Measurements from ENCODE around the gene VILL. TPM values are rescaled to one million over a fixed set of nuclear protein-coding genes. Genes with fewer than 3 reads are reported as not detected.

The VILL gene
- total RNA-seq, 1 experiment from 2014 or later: 52.6 TPM

DNA sequence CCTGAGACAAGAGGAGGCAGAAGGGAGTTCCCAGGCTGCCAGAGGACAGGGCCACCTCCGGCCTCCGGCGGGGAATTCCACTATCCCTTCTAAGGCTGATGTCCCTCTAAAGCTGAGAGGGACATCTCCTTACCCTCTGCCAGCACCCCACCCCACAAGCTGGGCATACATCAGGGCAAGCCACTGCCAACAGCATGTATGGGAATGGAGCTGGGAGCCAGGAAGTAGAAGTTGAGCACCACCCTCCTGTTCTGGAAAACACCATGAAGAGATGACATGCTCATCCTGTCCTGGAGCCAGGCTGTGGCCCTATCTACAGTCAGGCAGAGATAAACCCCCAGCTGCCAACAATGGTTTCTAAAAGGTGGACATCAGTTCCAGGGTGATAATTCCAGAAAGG is 31.7 kb downstream of the VILL start:
- H3K27ac Mint-ChIP-seq (ENCODE audit: unreplicated experiment): no peak overlapping the region
- no peaks in the 10 kb centered on the region for H3K9me3 Mint-ChIP-seq (ENCODE audit: low read depth, unreplicated experiment)
- TF ChIP-seq, protein P1, sequence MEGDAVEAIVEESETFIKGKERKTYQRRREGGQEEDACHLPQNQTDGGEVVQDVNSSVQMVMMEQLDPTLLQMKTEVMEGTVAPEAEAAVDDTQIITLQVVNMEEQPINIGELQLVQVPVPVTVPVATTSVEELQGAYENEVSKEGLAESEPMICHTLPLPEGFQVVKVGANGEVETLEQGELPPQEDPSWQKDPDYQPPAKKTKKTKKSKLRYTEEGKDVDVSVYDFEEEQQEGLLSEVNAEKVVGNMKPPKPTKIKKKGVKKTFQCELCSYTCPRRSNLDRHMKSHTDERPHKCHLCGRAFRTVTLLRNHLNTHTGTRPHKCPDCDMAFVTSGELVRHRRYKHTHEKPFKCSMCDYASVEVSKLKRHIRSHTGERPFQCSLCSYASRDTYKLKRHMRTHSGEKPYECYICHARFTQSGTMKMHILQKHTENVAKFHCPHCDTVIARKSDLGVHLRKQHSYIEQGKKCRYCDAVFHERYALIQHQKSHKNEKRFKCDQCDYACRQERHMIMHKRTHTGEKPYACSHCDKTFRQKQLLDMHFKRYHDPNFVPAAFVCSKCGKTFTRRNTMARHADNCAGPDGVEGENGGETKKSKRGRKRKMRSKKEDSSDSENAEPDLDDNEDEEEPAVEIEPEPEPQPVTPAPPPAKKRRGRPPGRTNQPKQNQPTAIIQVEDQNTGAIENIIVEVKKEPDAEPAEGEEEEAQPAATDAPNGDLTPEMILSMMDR (IDR thresholded peaks at IDR 0.05; ENCODE audit: unreplicated experiment): no peak
- CTCF ChIA-PET: no interaction called here
- peaks cover 30% of the 10 kb centered on the region for H3K4me1 Mint-ChIP-seq (ENCODE audit: low read depth, unreplicated experiment)
- H3K4me3 Mint-ChIP-seq (ENCODE audit: low read depth, unreplicated experiment): no peak overlapping the region
- DNase-seq: no peak
- no TSS peak for BruUV-seq (replicated peaks)
- H3K36me3 Mint-ChIP-seq (ENCODE audit: insufficient read depth, unreplicated experiment): peaks cover 23% of the 10 kb centered on the region
- intact Hi-C loops (cut with micrococcal nuclease; ENCODE audit: unreplicated experiment): no loop called here
- H3K27me3 Mint-ChIP-seq (ENCODE audit: unreplicated experiment): no peaks in the 10 kb centered on the region

DNA sequence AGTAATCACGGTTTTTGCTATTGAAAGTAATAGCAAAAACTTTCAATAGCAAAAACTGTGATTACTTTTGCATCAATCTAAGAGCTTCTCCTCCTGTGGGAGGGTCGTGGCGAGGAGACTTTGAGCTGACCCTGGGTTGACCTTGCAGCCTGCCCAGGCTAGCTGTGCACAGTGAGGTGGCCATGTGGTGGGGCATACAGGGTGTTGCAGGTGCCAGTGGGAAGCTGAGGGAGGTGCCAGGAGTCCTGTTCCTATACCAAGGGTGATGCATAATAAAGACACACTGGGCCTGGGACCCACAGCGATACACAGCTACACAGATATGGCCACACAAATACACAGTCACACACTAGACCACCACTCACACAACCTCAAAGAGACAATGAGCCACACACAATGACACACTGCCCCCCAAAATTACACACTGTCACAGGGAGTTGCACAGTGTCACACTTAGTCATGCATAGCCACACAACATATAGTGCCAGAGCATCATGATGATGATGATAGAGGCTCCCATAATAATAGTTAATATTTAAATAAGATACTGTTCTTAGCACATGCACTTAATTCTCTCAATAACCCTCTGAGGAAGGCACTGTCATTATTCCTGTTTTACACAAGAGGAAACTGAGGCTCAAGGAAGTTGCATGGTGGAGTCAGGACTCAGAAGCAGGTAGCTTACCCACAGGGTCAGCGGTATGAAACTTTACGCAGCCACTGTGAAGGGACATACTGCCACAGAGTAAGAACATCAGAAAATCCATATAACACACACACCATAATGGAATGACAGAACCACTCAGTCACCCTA is 32.5 kb downstream of the VILL start:
- H3K4me1 Mint-ChIP-seq (ENCODE audit: low read depth, unreplicated experiment): peaks cover 30% of the 10 kb centered on the region
- no TSS peak for BruUV-seq (replicated peaks)
- no peaks in the 10 kb centered on the region for H3K27me3 Mint-ChIP-seq (ENCODE audit: unreplicated experiment)
- peak overlapping the region; percentile 93 for H3K4me3 Mint-ChIP-seq (ENCODE audit: low read depth, unreplicated experiment)
- peaks cover 23% of the 10 kb centered on the region for H3K36me3 Mint-ChIP-seq (ENCODE audit: insufficient read depth, unreplicated experiment)
- TF ChIP-seq, protein P1 (IDR thresholded peaks at IDR 0.05; ENCODE audit: unreplicated experiment): no peak
- H3K27ac Mint-ChIP-seq (ENCODE audit: unreplicated experiment): no peak overlapping the region
- CTCF ChIA-PET: no interaction called here
- H3K9me3 Mint-ChIP-seq (ENCODE audit: low read depth, unreplicated experiment): no peaks in the 10 kb centered on the region
- intact Hi-C loops (cut with micrococcal nuclease; ENCODE audit: unreplicated experiment): no loop called here
- no peak for DNase-seq

DNA sequence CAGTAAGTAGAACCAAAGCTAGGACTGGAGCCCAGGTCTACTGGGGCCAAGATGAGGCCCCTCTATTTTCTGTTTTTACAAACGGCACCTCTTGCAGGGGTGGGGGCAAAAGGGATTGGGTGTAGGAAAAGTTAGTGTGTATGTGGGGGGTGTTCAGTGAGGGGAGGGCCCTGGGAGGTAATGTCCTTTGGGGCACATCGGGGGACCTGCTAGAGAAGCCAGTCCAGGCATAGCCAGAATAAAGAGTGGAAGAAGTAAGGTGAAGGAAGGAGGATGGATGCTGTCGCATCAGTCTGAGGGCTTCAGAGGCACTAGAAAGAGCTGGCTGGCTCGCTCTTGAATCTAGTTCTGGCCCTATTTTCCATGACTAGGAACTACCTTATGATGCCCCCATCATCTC is 36.3 kb downstream of the VILL start:
- no TSS peak for BruUV-seq (replicated peaks)
- intact Hi-C loops (cut with micrococcal nuclease; ENCODE audit: unreplicated experiment): no loop called here
- Mint-ChIP-seq H3K4me3 (ENCODE audit: low read depth, unreplicated experiment) (no peak overlapping the region), H3K27ac (ENCODE audit: unreplicated experiment) (no peak overlapping the region), H3K27me3 (ENCODE audit: unreplicated experiment) (no peaks in the 10 kb centered on the region), H3K4me1 (ENCODE audit: low read depth, unreplicated experiment) (peaks cover 33% of the 10 kb centered on the region), H3K9me3 (ENCODE audit: low read depth, unreplicated experiment) (no peaks in the 10 kb centered on the region), H3K36me3 (ENCODE audit: insufficient read depth, unreplicated experiment) (peaks cover 36% of the 10 kb centered on the region)
- DNase-seq: no peak
- TF ChIP-seq, protein P1 (IDR thresholded peaks at IDR 0.05; ENCODE audit: unreplicated experiment): no peak
- CTCF ChIA-PET: no interaction called here

DNA sequence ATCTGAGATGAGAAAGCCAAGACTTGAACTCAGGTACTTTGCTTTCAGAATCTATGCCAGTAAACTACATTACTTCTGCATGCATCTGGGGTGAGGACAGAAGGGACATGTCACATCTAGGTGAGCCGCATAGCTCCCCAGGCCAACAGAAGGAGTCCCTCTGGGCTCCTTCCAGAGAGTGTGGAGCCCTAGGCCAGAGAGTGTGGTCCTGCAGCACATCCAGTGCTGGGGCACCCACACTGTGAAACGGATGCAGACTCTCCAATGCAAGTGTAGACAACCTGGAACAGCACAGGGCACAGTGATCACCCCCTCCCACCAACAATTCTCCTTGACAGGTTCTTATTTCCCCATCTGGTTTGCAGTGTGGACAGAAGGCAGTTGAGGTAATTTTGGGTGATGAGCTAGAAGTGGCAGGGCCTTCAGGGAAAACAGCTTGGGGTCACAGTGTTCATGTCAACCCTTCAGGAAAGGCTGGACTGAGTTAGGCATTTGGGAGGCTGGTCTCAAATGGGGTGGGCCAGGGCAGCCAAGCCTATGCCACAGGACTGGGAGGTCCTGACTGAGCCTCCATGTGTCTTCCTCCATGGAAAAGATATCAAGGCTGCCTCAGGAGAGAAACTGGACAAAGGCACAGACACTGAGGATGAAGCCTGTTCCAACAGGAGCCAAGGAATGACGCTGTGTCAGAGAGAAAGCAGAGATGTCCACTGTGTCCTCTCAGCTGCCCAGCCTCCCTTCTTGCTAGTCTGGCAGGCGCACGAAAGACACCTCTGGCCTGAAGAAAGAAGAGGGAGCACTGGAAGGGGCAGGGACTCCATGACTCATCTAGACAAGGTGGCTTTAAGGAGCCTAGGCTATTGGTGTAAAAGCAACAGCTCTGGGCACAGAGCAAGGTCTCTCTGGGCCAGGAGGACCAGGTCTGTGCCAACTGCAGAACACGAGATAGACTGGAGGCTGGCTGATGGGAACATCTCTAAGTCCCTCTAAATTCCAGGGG is 37.2 kb downstream of the VILL start:
- Mint-ChIP-seq H3K27ac (ENCODE audit: unreplicated experiment) (peak overlapping the region; percentile 48), H3K4me3 (ENCODE audit: low read depth, unreplicated experiment) (no peak overlapping the region), H3K9me3 (ENCODE audit: low read depth, unreplicated experiment) (no peaks in the 10 kb centered on the region), H3K27me3 (ENCODE audit: unreplicated experiment) (no peaks in the 10 kb centered on the region), H3K36me3 (ENCODE audit: insufficient read depth, unreplicated experiment) (peaks cover 36% of the 10 kb centered on the region), H3K4me1 (ENCODE audit: low read depth, unreplicated experiment) (peaks cover 35% of the 10 kb centered on the region)
- TF ChIP-seq, protein P1 (IDR thresholded peaks at IDR 0.05; ENCODE audit: unreplicated experiment): no peak
- intact Hi-C loops (cut with micrococcal nuclease; ENCODE audit: unreplicated experiment): no loop called here
- BruUV-seq (replicated peaks): no TSS peak
- no peak for DNase-seq
- CTCF ChIA-PET: no interaction called here
